OCI-LY1 (cell line): ENCODE data around the gene CD276.

ENCODE experiments used
- H2AFZ ChIP-seq: fragments of 200-600 bp; sonication (generic), shearing (Covaris generic); 2 replicates; pipeline ENCODE4 v1.6.0; 2014; ENCODE audit warnings: antibody characterized with exemption, mild to moderate bottlenecking, low read length
- H3F3A ChIP-seq: fragments of 200-600 bp; sonication (generic), shearing (Covaris generic); 2 replicates; pipeline ENCODE4 v1.6.0; 2014; ENCODE audit warnings: mild to moderate bottlenecking, antibody characterized with exemption, low read length, moderate library complexity; ENCODE audit not compliant: insufficient read depth
- H3K27ac ChIP-seq: fragments of 200-600 bp; sonication (generic); 2 replicates; pipeline ENCODE4 v1.5.1; 2014; ENCODE audit warnings: low read length, mixed run types, mild to moderate bottlenecking, low read depth; ENCODE audit not compliant: poor library complexity, severe bottlenecking
- H3K27me3 ChIP-seq: fragments of 200-600 bp; sonication (generic); 2 replicates; pipeline ENCODE4 v1.6.0; 2014; ENCODE audit warnings: antibody characterized with exemption, mild to moderate bottlenecking, low read length, moderate library complexity; ENCODE audit not compliant: insufficient read depth
- H3K36me3 ChIP-seq: fragments of 200-600 bp; sonication (generic); 2 replicates; pipeline ENCODE4 v1.6.1; 2014; ENCODE audit warnings: mild to moderate bottlenecking, antibody characterized with exemption, low read length, moderate library complexity, mixed read lengths; ENCODE audit not compliant: insufficient read depth
- H3K4me1 ChIP-seq: fragments of 200-600 bp; sonication (generic); 2 replicates; pipeline ENCODE4 v1.5.1; 2014; ENCODE audit warnings: mild to moderate bottlenecking, low read length, moderate library complexity; ENCODE audit not compliant: insufficient read depth, severe bottlenecking
- H3K4me2 ChIP-seq: fragments of 200-600 bp; sonication (generic), shearing (Covaris generic); 2 replicates; pipeline ENCODE4 v1.6.1; 2014; ENCODE audit warnings: low read length
- H3K4me3 ChIP-seq: fragments of 200-600 bp; sonication (generic); 2 replicates; pipeline ENCODE4 v1.5.1; 2014; ENCODE audit warnings: low read length, low read depth, mild to moderate bottlenecking, mixed read lengths; ENCODE audit not compliant: poor library complexity, severe bottlenecking
- H3K79me2 ChIP-seq: fragments of 200-600 bp; shearing (Covaris generic); 2 replicates; pipeline ENCODE4 v1.6.1; 2016; ENCODE audit warnings: mixed run types, low read length, mixed read lengths; ENCODE audit not compliant: insufficient read depth
- H3K9ac ChIP-seq: fragments of 200-600 bp; sonication (generic), shearing (Covaris generic); 2 replicates; pipeline ENCODE4 v1.6.1; 2014; ENCODE audit warnings: mild to moderate bottlenecking, low read length, mixed read lengths
- H3K9me2 ChIP-seq: fragments of 200-600 bp; sonication (generic), shearing (Covaris generic); 2 replicates; pipeline ENCODE4 v1.6.1; 2014; ENCODE audit warnings: low read depth, mild to moderate bottlenecking, low read length, mixed read lengths
- H3K9me3 ChIP-seq: fragments of 200-600 bp; shearing (Covaris generic); 2 replicates; pipeline ENCODE4 v1.6.1; 2014; ENCODE audit warnings: low read length, mixed read lengths
- H4K20me1 ChIP-seq: fragments of 200-600 bp; sonication (generic), shearing (Covaris generic); 2 replicates; pipeline ENCODE4 v1.6.0; 2016; ENCODE audit warnings: mild to moderate bottlenecking, low read length; ENCODE audit not compliant: insufficient read depth
- EZH2 ChIP-seq: fragments of 200-600 bp; sonication (generic), shearing (Covaris generic); IDR thresholded peaks from 2 replicates; pipeline ENCODE4 v1.8.0; 2017; ENCODE audit warnings: borderline replicate concordance, mixed run types, mild to moderate bottlenecking, antibody characterized with exemption, low read length, moderate library complexity, mixed read lengths
- TF ChIP-seq, protein P1 (sequence below): fragments of 200-600 bp; sonication (generic), shearing (Covaris generic); IDR thresholded peaks from 2 replicates; pipeline ENCODE4 v1.5.1; 2017; ENCODE audit warnings: mild to moderate bottlenecking, antibody characterized with exemption, low read length, moderate library complexity, mixed read lengths

The CD276 gene

DNA sequence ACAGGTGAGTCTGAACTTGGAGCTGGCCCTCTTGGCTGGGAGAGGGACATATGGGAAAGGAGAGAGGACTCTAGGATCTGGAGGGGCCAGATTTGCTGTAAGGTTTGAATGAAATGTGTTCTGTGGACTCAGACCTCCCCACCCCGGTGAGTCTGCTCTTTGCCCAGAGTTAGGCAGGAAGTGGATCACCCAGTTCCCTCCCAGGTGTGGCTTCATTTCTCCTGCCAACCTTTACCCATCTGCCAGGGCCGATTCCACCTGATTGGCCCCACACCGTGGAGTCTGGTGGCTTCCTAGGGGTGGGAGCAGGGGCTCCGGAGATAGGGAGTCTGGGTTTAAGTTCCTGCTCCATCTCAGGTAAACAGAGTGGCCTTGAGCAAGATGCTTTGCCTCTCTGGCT lies 25.5 kb downstream of the CD276 start:
- H4K20me1 ChIP-seq = no peaks in the 10 kb centered on the region
- H3K4me1 ChIP-seq = no peaks in the 10 kb centered on the region
- H3F3A ChIP-seq = no peaks in the 10 kb centered on the region
- H3K27ac ChIP-seq = no peak overlapping the region
- no peak overlapping the region for H3K4me2 ChIP-seq
- no peak for TF ChIP-seq EZH2
- TF ChIP-seq, protein P1, sequence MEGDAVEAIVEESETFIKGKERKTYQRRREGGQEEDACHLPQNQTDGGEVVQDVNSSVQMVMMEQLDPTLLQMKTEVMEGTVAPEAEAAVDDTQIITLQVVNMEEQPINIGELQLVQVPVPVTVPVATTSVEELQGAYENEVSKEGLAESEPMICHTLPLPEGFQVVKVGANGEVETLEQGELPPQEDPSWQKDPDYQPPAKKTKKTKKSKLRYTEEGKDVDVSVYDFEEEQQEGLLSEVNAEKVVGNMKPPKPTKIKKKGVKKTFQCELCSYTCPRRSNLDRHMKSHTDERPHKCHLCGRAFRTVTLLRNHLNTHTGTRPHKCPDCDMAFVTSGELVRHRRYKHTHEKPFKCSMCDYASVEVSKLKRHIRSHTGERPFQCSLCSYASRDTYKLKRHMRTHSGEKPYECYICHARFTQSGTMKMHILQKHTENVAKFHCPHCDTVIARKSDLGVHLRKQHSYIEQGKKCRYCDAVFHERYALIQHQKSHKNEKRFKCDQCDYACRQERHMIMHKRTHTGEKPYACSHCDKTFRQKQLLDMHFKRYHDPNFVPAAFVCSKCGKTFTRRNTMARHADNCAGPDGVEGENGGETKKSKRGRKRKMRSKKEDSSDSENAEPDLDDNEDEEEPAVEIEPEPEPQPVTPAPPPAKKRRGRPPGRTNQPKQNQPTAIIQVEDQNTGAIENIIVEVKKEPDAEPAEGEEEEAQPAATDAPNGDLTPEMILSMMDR = no peak
- no peaks in the 10 kb centered on the region for H3K36me3 ChIP-seq
- H3K9me3 ChIP-seq = no peaks in the 10 kb centered on the region
- H3K27me3 ChIP-seq = no peaks in the 10 kb centered on the region
- H3K9ac ChIP-seq = no peak overlapping the region
- H2AFZ ChIP-seq = no peak overlapping the region
- no peak overlapping the region for H3K4me3 ChIP-seq
- H3K79me2 ChIP-seq = no peaks in the 10 kb centered on the region
- no peaks in the 10 kb centered on the region for H3K9me2 ChIP-seq

DNA sequence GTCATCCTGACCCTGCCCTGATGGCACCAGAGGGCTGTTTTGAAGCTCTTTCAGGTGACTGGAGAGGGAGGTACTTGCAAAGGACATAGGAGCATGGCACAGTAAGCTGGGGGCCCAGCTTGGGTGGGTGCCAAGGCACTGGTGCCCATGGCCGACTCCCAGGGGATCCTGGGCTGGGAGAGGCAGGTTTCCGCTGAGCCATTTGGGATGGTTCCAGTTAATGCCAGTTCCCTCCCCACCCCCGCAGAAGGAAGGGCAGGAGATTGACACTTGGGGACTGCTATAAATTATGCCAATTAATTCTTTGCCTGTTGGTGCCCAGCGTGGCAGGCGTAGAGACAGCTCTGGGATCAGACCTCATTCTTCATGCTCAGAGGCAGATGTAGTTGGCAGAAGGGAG lies 26.1 kb downstream of the CD276 start:
- Histone ChIP-seq H3F3A (no peaks in the 10 kb centered on the region), H3K9me3 (no peaks in the 10 kb centered on the region), H3K4me3 (no peak overlapping the region), H3K4me1 (no peaks in the 10 kb centered on the region), H3K27me3 (no peaks in the 10 kb centered on the region), H3K9me2 (no peaks in the 10 kb centered on the region), H3K9ac (no peak overlapping the region), H3K36me3 (no peaks in the 10 kb centered on the region), H3K27ac (no peak overlapping the region), H2AFZ (no peak overlapping the region), H4K20me1 (no peaks in the 10 kb centered on the region), H3K79me2 (no peaks in the 10 kb centered on the region), H3K4me2 (no peak overlapping the region)
- TF ChIP-seq, protein P1 = no peak
- no peak for TF ChIP-seq EZH2

DNA sequence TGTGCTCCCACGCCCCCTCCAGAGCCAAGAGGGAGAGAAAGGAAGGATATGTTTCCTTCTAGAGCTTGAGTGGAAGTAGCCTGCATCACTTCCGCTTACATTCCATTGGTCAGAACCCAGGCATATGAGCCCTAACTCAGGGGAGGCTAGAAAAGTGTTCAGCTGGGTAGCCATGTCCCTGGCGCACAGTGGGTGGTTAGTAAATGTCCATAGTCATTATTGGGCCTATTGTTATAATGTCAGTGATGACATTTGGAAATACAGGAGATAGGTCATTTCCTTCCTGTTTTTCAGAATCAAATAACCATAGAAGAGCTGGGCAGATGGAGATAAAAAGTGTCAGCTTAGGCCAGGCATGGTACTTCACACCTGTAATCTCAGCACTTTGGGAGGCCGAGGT lies 27.3 kb downstream of the CD276 start:
- Histone ChIP-seq H4K20me1 (no peaks in the 10 kb centered on the region), H3K4me3 (no peak overlapping the region), H3K4me2 (no peak overlapping the region), H3K9me3 (no peaks in the 10 kb centered on the region), H3K9me2 (no peaks in the 10 kb centered on the region), H3K36me3 (no peaks in the 10 kb centered on the region), H3K9ac (no peak overlapping the region), H3K79me2 (no peaks in the 10 kb centered on the region), H3K27me3 (no peaks in the 10 kb centered on the region), H3K4me1 (no peaks in the 10 kb centered on the region), H3K27ac (no peak overlapping the region), H3F3A (no peaks in the 10 kb centered on the region), H2AFZ (no peak overlapping the region)
- TF ChIP-seq EZH2 = no peak
- TF ChIP-seq, protein P1 = no peak
